GM19043 (cell line): ENCODE measurements around the gene OR5B12.
"Not testable (repeated sequence)": the region's sequence is repeated elsewhere in the genome, so short reads cannot be mapped to it uniquely, and the experiment has no call there.

ENCODE experiments used
- ATAC-seq: cut with Tn5 transposase; IDR thresholded peaks from one replicate; pipeline ENCODE4 v1.9.1; 2021; ENCODE audit warnings: low read depth; ENCODE audit not compliant: unreplicated experiment

Gene OR5B12

DNA sequence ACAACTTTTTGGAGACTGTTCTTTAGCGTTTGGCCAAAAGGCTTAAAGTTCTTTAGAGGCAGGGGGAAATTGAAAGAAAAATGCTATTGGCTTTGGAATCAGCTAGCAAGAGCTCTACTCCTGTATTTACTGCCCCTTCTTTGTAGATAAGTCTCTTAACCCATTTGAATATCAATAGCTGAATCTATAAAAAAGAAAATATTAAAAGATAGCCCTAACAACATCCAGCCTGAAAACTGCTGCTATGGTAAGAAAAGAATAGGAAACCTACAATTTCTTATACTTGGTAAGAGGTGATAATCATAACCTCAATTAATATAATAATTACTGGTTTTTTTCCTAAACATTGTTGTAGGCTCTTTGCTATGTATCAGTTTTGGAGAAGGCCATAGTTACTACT lies at the start of gene OR5B12:
Gene OR5B12, minus strand, starts transcription at position 101 of the 400 bp plus-strand sequence. CDS start 2,085 bp downstream, outside the sequence.
- ATAC-seq = no peak

DNA sequence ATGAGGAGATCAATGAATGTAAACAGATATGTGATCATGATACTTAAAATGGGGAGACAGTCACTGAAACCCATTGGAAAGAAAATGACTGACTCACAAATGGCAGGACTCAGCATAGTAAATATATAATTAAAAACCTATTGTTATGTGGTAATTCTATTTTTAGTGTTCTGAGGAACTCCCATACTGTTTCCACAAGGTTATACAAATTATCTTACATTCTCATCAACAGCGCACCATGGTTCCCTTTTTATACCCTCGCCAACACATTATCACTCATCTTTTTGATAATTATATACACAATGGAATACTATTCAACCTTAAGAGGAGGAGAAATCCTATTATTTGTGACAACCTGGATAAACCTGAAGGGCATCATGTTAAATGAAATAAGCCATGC lies 48.8 kb upstream of the OR5B12 start:
- no peak for ATAC-seq

DNA sequence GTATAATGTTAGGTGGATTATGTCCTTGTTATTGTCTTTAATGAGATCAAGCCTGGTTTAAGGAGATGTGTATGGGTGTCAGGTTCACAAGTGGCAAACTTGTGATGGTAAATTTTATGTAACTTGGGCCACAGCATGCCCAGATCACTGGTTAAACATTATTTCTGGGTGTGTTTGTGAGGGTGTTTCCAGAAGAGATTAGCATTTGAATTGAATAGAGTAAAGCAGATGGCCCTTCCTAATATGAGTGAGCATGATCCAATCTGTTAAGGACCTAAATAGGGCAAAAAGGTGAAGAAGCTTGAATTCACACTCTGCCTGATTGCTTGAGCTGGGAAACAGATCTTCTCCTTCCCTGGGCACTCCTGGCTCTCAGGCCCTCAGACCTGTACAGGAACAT lies 45.1 kb upstream of the OR5B12 start:
- ATAC-seq = no peak

DNA sequence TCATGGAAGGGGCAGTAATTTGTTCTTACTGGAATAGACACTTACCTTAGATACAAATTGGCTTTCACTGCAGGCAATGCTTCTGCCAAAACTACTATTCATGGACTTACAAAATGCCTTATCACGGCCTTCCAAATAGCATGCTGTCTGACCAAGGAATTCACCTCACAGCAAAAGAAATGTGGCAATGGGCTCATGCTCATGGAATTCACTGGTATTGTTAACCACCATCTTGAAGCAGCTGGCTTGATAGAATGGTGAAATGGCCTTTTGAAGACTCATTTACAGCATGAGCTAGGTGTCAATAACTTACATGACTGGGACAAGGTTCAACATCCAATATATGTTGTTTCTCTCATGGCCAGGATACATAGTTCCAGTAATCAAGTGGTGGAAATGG lies 43.9 kb upstream of the OR5B12 start:
- ATAC-seq = no peak

DNA sequence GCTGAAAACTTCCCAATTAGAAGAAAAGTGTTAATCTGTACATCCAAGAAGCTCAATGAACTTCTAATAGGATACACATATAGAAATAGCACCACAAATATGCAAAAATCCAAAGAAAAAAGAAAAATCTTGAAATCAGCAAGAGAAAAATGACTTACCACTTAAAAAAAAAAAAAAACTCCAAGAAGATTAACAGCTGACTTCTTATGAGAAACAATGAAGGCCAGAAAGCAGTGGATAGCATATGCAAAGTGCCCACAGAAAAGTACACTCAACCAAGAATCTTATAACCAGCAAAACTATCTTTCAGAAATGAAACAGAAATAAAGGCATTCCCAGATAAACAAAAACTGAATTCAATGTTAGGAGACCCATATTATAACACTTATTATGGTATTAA lies 29.9 kb upstream of the OR5B12 start:
- ATAC-seq = no peak

DNA sequence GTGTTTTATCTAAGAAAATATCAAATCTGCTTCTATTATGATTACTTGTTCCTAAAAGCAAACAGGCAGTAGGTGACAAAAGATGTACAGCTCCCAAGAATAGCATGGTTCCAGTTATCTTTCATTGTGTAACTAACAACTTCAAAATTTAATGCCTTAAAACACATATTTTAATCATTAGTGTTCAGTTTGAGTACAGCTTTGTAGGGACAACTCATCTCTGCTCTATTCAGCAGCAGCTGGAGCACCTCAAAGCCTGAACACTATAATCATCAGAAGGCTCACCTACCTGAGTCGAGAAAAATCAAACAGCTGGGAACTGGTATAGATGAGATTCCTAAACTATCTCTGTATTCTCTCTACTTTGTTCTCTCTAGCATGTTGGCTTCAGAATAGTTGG lies 24.3 kb upstream of the OR5B12 start:
- ATAC-seq = no peak

DNA sequence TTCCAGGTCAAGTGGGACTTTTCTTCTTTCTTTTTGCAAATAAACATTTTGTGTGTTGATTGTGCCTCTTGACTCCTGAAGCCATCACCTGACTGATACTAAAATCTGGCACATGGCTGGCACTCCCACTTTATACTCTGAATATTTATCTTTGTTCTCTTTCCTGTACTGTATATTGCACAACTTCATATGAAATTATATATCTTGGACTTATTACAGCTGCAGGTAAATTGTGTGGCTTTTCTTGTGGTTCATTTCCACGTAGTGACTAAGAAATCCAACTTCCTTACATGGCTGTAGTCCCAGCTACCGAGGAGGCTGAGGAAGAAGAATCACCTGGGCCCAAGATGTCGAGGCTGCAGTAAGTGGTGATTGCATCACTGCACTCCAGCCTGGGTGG lies 23.7 kb upstream of the OR5B12 start:
- no peak for ATAC-seq

DNA sequence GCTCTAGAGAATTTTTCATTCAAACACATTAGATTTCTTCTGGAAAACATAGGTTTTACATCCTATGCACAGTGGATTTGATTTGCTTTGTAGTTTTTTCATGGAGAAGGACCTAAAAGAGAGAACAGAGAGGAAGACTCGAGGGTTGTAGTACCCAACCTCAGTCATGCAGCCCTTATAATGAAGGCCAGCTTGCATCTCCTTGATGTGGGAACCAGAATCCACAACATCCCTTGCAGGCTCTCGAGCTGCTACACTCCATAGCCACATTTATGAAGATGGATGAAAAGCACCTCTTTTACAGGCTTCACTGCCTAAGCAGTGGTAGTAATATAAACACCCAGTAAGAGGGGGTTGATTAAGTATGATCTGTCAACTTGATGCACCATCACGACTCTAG lies 9.5 kb upstream of the OR5B12 start:
- no peak for ATAC-seq

DNA sequence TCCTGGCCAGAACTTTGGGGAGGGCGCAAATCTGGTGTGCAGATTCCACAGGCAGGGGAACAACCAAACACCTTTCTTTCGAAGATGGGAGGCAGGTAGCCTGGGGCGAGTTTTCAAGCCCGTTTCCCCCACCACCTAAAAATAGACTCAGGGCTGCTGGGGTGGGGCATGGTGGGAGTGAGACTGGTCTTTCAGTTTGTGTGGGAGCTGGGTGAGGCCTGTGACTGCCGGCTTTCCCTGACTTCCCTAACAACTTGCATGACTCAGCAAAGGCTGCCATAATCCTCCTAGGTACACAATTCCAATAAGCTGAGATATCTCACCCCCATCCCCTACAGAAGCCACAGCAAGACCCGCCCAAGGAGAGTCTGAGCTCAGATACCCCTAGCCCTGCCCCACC lies 4.3 kb upstream of the OR5B12 start:
- no peak for ATAC-seq

DNA sequence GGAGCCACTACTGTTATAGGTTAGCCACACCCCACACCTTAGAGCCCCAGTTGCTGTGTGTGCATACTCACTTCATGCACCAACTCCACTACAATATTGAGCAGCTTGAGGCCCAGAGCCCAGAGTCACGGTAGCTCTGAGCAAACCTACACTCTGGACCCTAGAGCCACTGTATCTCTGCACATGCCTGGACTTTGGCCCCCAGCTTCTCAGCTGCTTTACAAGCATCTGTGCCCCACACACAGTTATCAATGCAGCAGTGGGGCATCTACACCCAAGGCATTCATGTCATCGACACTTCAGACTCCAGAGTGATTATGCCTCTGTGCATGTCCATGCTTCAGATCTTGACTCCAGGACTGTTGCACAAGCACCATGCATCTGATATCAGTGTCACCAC lies 2.3 kb upstream of the OR5B12 start:
- ATAC-seq = no peak

DNA sequence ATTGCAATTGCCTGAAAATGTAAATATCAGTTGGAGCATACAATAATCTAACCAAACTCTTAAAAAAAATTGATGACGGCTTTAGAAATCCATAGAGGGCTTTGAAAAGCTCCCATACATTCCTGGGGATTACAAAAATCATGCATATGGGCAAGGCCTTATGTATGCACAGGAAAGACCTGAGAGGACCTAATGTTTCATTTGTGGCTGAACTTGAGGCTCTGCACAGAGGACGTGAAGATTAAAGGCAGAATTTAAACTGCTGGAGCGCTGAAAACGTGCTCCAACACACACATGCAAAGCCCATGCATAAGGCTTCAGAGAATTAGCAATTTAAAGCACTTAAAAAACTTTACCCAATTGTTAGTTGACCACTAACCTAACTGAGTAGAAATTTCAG lies 3.5 kb downstream of the OR5B12 start:
- ATAC-seq = no peak

DNA sequence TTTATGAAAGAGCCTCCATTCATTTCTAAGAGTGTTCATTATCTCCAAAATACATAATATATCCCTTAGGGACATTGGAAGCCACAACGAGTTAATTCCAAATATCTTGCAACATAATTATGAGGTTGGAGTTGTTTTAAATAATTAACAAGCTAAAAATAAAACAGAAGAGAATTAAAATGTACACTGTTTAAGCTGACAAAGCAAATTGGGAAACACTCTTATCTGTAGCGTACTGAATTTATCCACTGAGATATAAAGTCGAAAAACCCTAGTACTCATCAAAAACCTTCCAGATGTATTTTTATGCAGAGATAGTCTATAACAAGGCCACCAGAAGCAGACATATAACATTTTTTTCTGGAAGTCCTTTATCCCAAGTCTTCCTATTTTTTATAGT lies 7.8 kb downstream of the OR5B12 start:
- ATAC-seq = no peak

DNA sequence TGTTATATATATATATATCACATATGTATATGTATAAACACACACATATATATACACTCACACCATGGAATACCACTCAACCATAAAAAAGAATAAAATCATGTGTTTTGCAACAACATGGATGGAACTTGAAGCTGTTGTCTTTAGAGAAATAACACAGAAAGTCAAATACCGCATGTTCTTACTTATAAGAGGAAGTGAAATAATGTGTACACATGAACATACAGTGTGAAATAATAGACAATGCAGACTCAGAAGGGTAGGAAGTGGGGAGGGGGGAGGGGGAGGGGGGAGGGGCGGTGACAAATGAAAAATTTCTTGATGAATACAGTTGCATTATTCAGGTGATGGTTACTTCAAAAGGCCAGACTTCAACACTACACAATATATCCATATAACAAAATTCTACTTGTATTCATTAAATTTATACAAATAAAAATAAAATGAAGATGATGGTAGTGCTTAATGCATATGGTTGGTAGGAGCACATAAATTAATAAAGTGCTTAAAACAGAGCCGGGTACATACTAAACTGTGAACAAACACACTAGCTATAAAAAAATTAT lies 8.3 kb downstream of the OR5B12 start:
- peak; percentile 91 for ATAC-seq

DNA sequence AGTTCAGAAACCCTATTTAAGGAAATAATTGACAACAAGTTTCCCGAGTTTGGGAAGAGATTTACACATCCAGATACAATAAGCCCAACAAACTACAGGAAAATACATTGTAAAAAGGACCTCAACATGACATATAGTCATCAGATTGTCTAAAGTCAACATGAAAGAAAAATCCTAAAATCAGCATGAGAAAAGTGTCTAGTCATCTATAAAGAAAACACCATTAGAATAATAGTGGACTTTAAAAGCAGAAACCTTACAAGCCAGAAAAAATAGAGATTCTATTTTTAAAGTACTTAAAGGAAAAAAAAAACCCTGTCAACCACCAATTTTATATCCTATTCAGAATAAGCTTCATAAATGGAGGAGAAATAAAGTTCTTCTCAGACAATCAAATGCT lies 12.8 kb downstream of the OR5B12 start:
- ATAC-seq = no peak

DNA sequence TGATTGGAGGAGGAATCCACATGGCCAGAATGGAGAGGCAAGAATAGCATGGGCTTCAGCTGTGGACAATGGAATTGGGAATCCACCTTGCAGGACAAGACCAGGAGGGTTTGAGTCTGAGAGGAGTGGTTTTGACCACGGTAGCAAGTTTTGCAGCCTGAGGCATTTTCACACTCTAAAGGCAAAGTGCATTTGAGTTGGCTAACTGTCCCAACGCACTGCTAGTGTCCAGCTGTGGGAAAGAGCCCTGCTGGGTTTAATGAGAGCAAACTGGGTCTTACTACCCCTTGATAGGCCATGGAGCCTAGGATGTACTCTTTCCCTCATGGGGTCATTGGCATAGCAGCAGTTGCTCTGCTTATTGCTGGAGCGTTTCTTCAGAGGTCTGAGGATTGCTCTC lies 14.0 kb downstream of the OR5B12 start, which contains the start of gene OR5B2:
Gene OR5B2, minus strand, starts transcription at position 101 of the 400 bp plus-strand sequence. CDS start 4,860 bp downstream, outside the sequence.
- no peak for ATAC-seq

DNA sequence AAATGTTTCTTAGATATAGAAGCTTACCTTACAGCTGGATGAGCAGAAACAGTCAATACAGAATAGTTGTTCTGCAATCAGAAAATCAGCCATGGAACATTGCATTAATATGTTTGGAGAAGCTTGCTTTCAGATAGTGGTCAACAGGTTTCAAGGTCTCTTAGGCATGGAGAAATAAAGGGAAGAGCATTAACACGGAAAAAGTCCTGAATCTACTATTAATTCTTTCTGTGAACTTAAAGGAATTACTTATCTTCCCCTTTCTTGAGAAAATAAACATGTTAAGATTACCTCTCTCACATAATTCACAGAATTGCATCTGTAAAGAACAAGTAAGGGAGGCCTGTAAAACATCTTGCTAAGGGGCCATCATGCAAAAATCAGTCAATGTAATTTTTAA lies 35.3 kb downstream of the OR5B12 start, which contains the start of gene OR5B3:
Gene OR5B3, minus strand, starts transcription at position 101 of the 400 bp plus-strand sequence. CDS start 3,465 bp downstream, outside the sequence.
- ATAC-seq = no peak

DNA sequence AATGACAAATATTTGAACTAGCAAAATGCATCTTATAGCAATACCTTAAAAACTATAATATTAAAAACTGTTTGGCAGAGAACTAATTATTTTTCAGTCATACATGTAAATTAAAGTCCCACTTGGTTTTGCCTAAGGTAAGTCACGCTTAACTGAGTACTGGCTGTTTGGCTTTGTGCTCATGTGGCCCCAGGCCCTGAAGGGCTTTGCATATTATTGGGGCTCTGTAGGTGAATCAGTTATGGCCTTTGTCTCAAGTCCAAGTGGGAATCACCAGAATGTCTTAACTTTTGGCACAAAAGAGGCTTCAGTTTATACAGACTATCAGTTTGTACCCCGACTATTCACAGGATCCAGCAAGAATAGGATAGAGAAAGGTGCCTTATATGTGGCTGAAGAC lies 42.4 kb downstream of the OR5B12 start:
- not testable (repeated sequence) for ATAC-seq

DNA sequence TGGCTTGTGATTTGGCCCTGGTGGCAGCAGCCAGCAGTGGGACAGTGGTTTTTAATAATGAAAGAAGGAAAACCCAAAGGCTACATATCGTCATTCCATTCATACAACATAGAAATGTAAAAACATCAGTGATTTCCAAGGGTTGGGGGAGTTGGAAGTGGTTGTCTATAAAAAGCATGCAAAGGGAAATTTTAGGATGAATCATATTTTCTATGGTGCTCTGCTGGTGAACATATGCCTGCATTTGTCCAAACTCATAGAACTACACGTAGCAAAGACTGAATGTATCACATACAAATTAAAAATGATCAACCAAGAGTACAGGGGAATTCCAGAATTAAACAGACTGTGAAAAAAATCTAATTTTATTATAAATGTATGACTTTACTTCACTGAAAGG lies 46.5 kb downstream of the OR5B12 start:
- no peak for ATAC-seq

DNA sequence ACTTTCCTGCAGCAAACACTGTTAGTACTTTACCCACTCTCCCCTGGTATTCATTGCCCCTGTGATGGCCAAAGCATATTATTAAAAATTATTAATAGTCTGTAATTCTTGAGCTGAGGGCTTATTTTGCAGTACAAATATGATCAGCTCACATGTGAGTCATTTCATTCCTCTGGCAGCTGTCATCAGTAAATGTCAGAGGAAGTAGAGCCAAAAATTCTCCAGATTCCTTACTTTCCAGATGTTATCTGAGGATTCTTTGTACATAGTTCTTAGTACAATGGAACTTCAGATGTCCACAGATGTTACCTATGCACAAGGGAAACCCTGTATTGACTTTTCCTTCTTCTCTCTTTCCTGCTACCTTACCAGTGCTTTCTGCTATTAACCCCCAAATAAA lies 47.8 kb downstream of the OR5B12 start:
- no peak for ATAC-seq

DNA sequence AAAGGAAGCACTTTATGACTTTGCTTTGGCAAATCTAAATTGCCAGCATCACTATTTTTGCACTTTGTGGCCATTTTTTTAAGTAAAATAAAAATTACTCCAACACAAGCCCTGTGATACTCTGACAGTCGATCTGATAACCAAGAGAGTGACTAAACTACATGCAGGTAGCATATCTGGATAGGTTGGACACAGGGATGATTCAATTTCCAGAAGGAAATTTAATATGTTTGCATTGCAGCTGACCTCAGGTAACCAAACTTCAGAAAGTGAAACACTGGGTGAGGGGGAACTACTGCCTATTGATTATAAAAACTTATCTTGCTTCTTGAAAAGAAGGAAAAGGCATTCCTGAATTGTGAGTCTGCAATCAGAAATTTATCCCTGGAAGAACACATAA lies 49.3 kb downstream of the OR5B12 start:
- ATAC-seq = no peak

DNA sequence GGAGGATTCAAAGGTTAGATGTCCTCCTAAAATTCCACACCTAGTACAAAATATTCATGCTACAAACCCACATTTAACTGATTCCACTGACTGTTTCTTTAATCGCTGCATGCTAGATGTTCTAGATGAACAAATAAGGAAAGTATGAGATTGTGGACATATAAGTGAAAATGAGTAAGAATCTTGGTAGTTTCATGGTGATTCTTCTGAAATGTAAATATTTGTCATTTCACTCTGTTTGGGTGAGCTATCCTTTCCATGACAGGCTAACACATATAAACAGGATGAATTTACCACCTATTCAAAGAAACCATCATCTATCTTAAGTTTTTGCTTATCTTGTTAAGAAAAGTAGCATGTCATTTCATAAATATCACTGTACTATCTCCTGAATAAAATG lies 50.2 kb downstream of the OR5B12 start:
- ATAC-seq = no peak

DNA sequence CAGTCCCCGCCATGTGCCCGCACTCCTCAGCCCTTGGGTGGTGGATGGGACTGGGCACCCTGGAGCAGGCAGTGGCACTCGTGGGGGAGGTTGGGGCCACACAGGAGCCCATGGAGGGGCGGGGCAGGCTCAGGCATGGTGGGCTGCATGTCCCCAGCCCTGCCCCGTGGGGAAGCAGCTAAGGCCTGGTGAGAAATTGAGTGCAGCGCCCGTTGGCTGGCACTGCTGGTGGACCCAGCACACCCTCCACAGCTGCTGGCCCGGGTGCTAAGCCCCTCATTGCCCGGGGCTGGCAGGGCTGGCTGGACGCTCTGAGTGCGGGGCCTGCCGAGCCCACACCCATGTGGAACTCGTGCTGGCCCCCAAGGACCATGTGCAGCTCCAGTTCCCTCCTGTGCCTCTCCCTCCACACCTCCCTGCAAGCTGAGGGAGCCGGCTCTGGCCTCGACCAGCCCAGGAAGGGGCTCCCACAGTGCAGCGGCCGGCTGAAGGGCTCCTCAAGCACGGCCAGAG lies 51.4 kb downstream of the OR5B12 start:
- ATAC-seq = no peak
